Amniotic epithelial cell (primary cell): Measurements from ENCODE around the gene DNAJA3.
"Not testable (repeated sequence)": the region's sequence is repeated elsewhere in the genome, so short reads cannot be mapped to it uniquely, and the experiment has no call there.

Source experiments
- DNase-seq: peaks from one replicate; pipeline ENCODE4 v3.0.0-alpha.2; 2010; ENCODE audit warnings: low read depth

Gene DNAJA3

DNA sequence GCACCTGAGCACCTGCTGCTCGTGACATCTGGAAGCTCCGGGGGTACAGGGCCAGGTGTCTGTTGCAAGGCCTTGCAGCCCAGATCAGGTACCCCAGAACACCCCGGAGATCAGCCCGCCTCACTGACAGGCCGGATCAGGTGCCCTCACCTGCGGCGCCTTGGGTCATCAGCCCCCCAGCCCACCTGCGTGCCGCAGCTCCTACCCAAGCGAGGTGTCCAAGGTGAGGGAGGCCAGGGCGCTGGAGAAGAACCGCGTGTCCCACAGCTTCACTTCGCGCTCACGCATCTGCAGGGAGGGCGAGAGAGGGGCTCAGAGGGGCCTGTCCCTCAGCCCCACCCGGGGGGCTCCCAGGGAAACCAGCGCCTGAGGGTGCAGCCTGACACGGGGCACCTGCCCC, 37.9 kb upstream of the DNAJA3 start:
- DNase-seq: no peak

DNA sequence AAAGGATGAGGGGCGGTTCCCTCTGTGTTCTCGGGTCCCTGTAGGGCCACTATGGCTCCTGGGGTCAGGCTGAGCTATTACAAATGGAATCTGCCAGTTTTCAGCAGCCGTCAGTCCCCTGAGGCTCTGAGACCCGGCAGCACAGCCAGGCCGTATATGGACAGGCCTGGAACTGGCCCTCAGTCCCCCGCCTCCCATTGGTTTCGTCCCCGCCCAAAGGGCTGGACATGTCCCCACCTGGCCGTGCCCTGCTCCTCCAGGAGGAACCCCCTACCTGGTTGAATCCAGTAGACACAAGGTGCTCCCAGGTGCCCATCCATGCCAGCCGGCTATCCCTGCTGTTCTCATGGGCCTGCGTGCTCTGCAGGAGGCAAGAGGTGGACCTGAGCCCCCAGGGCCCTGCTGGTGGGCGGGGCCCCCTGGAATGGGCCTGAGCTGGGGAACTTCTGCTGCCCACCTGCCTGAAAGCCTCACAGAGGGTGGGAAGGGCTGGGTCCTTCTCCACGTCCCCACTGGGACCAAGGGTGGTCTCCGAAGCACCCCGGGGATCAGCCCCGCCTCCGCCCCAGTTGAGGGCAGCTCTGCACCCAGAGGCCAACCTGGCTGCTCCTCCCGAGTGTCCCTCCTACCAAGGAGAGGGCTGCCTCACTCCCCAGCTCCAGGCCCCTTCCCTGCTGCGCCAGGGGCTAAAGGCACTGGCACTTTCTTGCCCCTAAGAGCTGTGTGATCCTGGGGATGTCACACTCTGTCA, 37.2 kb upstream of the DNAJA3 start:
- DNase-seq: no peak

DNA sequence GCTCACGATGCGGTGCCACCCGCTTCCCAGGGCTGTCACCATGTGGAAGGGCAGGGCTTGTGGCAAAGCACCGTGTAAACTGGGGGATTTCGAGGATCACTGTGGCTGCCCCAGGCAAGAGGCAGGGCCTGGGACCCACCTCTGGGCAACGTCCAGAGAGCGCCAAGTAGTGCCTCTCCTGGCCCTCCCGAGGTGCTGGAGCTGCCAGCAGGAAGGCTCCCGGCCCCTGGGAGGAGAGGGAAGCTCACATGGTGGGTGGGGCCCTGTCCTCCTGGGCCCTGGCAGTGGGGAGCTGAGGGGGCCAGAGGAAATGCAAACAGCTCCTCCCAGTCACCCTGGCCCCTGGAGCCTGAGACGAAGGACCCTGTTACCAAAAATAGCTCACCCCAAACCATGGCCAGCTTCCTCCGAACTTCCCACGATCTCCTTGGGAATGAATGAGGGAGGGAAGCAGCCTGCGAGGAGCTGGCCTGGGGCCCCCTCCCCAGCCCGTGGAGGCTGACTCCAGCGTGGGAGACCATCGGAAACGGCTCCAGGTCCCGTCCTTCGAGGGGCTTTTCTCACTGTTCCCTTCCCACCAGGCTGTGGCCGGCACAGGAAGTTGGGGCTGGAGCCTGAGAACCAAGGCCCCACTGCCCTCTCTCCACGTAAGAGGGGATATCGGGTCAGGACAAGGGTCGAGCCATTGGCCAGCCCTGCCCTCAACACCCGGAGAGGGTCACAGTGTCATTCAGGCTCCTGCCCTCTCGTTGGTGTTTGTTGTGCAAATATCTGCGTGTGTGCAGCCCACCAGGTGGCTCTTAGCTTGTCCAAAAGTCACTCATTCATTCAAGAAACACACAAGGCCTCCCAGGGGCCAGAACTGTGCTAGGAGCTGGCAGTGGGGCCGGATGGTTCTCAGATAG, 36.4 kb upstream of the DNAJA3 start:
- no peak for DNase-seq

DNA sequence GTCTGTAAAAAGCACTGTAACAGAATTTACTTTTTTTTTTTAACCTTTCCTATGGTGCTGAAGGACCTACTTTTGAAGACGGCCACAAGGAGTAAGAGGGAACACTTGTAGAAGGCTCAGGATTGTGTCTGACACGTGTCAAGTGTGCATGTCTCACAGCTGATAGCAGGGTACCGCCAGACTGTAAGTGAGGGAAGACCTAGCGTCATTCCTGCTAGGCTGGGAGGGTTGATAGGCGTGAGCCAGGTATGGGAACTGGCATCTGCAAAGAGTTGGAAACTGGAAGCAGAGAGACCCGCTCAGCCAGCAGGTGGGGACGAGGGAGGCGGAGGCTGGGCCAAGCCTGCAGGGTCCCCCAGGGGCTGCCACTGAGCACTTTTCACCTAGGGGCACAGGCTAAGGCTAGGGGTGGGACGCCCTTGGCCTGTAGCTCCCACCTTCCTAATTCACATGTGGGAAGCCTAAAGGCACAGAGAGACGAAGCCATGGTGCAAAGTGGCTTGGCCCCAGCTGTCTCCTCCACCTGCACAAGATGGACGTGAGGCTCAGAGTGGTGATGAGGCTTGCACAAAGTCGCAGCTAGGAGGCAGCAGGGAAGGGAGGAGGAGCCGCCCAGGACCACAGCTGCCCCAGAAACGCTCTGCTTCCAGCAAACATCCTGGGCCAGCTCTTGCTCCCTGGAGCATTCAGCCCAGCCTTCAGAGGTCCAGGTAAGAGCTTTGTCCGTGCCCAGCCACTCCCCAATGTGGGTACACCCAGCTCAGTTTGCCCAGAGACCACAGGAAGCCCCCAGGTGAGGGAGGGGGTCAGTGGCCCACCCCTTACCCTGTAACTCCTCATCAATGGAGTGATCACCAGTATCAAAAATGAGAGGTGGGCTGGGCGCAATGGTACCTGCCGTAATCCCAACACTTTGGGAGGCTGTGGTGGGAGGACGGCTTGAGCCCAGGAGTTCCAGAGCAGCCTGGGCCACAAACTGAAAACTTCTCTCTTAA, 35.1 kb upstream of the DNAJA3 start:
- DNase-seq: no peak

DNA sequence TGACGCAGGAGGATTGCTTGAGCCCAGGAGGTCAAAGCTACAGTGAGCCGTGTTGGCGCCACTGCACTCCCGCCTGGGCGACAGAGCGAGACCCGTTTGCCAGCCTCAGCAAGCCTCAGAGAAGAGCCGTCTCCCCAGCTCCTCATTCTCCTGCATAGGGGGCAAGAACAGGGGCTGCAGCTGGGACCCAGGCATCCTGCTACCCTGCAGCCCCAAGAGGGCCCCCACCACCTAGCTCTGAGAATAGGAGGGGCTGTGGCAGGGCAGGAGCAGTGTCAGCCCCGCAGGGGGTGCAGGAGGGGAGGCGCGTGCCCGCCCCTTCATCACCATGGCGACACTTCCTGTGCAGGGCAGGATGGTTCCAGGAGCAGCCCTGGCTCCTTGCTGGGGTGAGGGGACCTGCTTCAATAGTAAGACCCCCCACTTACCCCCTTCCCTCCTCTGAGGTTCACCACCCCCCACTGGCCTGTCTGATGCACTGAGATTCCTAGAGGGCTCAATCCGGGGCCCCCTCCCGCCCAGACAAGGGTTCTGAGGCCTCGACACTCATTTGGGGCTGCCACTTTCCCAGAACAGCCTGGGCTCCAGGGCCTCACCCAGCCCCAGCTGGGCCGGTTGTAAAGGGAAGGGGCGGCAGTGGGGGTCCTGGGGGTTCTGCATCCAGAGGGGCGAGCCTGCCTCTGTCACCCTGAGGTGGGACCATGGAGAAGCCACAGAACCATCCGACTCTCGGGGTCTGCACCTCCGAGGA, 33.9 kb upstream of the DNAJA3 start:
- no peak for DNase-seq

DNA sequence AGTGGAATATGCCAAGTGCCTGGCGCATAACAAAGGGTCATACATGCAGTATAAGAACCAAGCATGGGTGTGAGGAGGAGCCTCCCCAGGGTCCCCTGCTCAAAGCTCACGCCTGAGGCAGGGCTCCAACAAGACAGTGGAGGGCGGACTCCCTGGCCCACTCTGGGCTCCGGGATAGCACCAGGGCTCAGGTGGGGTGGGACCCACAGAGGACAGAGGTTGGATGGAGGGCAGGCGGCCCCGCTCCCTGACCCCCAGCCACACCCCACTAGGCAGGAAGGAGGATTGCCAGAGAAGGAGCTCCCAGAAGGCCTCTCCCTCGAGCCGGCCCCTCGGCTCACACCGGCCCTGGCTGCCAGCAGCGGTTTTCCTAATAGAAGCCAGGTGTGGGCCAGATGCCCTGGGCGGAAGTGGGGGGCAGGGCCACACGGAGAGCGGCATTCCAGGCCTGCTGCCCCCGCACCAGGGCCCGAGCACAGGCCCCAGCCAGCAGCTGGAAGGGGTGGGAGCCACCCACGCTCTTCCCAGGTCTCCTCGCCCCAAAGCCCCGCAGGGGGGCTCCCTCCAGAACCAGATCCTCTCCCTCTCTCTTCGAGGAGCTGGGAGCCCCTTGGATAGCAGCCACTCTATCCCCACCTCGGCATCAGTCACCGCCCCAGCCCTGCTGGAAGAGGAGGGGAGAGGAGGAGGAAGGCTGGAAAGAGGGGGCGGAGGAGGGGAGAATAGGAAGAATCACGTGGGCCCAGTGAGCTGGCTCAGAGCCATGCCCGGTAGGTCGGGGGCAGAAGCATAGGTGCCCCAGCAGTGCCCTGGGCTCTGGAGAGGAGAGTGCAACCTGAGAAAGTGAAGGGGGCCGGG, 33.1 kb upstream of the DNAJA3 start:
- peak; percentile 65 for DNase-seq

DNA sequence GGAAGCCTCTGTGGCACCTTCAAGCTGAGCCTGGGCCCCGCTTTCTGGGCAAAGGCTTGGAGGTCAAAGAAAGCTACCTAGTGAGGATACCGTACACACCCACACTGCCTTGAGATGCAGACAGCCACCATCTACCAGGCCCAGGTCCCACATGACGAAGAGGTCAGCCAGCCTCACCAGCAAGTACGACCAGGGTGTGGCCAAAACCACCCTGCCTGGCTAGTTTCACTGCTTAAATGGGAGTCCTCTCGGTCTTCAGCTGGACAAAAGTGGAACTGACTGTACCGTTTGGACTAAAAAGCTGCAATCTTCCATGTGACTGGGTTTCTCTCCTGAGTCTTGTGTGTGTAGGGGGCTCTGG, 32.4 kb upstream of the DNAJA3 start:
- DNase-seq: no peak

DNA sequence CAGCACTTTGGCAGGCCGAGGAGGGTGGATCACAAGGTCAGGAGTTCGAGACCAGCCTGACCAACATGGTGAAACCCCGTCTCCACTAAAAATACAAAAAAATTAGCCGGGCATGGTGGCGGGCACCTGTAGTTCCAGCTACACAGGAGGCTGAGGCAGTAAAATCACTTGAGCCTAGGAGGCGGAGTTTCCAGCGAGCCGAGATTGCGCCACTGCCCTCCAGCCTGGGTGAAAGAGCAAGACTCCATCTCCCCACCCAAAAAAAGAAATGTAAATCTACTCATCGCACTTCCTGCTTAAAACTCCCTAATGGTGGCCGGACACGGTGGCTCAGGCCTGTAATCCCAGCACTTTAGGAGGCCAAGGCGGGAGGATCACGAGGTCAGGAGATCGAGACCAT, 31.8 kb upstream of the DNAJA3 start:
- DNase-seq: not testable (repeated sequence)

DNA sequence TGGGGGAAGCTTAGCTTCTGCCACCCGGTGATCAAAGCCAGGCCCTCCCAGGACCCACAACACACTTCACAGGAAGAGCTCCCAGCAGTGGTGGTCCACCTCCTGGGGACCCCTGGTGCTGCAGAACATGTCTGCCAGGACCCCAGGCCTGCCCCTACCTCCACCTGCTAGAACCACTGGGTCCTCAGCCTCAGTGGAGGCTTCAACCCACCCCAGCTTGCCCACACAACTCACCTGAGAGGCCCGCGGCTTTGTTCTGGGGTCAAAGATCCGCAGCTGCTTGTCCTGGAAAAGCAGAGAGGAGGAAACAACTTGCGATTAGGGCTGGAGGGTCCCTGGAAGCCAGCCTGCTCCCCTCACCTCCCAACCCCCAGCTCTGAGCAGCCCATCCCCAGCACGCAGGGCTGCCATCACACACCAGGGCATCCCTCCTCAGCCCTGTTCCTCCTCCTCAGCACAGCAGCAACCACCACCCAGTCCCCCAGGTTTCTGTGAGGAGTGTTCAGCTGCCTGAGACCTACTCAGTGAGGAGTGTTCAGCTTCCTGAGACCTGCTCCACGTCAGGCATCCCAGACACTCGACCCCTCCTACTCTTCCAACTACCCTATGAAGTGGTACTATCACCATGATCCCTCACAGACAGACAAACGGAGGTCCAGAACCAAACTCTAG, 30.5 kb upstream of the DNAJA3 start:
- no peak for DNase-seq

DNA sequence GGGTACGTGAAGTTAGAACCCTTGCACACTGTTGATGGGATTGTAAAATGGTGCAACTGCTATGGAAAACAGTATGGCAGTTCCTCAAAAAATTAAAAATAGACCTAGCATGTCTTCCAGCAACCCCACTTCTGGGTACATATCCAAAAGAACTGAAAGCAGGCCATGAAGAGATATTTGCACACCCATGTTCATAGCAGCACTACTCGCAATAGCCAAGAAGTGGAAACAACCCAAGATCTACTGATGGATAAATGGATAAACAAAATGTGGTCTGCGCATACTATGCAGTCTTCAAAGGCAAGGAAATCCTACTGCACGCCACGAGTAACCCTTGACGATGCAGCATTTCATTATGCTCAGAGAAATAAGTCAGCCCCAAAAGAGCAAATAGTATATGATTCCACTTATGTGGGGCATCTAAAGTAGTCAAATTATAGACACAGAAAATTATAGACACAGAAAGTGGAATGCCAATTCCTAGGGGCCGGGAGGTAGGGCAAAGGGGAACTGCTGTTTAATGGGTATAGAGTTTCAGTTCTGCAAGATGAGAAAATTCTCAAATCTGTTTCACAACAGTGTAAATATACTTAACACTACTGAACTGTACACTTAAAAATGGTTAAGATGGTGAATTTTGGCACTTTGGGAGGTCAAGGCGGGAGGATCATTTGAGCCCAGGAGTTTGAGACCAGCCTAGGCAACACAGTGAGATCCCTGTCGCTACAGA, 26.5 kb upstream of the DNAJA3 start:
- DNase-seq: no peak

DNA sequence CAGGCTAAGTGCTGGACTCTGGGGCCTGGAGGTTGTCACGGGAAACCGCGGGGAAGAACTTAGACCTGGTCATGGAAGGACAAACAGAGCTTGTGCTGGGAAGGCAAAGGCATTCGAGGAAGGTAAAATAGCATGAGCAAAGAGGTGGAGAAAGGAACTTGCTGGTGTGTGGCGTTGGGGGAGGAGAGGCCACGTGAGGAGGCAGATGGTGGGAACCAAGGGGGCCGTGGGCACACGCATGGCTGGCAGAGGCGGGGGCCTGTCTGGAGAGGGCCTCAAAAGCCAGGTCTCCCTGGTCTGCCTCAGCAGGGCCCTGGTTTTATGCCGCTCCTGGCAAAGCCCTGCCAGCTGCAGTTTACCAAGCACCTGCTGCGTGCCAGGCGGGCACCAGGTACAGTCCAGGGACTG, 24.6 kb upstream of the DNAJA3 start:
- no peak for DNase-seq

DNA sequence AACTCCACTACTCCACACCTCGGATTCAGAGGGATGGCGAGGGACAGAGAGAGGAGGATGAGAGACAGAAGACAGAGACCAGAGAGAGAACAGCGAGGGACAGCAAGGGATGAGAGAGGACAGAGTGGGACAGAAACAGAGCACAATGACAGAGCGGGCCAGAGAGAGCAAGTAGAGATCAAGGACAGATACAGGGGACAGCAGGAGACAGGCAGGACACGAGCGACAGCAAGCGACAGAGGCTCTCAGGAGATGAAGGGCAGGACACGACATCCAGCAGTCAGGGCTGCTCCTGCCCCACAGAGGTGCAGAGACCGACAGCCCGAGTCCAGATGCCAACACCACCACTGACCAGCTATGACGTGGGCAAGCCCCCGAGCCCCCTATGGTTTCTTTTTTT, 24.2 kb upstream of the DNAJA3 start:
- no peak for DNase-seq

DNA sequence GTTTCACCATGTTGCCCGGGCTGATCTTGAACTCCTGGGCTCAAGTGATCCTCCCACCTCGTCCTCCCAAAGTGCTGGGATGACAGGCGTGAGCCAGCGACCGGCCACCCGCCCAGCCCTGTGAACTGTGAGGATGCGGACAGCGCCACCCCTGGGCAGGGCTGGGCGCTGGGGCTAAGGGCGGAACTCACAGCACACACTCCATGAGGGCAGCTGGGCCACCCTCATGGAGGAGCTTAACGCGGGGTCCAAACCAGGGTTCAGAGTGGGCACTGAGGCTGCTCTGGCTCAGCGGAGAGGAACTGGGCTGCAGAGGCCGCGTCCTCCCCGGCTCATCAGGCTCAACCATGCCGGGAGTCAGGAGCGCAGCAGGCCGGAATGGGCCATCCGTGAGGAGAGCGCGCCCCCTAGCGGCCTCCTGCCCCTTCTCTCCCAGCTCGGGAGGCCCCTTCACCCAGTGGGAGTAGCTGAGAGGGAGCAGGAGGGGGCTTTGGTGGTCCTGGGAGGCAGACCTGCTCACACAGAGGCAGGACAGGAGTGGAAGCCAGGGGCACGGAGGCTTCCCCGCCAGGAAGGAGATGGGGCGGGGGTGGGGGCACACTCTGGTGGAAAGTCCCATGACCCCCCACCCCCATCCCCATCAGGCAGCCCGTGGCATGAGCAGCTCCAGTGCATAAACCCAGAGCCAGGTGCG, 23.1 kb upstream of the DNAJA3 start:
- DNase-seq: peak; percentile 53

DNA sequence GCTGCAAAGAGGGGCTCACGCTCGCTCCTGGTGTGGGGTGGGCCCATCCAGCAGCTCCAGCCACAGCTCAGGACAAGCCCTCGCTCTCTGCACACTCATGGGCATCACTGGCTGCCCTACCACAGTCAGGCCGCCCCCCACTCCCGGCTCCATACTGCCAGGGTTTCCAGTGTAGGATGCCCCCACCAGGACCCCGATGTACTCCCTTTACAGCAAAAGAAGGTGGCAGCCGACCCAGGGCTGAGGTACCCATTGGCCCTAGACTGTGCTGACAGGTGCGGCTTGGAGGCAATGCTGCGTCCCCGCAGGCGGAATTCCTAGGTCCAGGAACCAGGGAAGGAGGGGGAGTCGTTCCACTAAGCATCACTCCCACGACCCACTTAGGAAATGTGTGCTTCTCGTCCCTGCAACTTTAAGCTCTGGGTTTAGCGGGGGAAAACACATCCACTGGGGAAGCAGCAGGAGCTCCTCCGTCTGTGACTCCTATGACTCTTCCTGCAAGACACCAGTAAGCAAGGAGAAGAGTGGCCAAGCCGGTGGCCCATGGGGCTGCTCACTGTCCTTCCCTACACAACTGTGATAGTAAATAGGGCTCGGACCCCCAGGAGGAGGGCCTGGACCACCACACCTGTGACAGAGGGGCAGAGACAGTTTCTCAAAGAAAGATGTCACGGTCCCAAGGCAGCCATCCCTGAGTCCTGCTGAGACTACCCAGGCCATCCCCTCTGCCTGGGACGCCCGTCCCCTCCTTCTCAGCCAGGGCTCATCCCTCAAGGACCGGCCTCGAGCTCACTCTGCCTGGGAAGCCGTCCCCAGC, 22.3 kb upstream of the DNAJA3 start:
- DNase-seq: no peak

DNA sequence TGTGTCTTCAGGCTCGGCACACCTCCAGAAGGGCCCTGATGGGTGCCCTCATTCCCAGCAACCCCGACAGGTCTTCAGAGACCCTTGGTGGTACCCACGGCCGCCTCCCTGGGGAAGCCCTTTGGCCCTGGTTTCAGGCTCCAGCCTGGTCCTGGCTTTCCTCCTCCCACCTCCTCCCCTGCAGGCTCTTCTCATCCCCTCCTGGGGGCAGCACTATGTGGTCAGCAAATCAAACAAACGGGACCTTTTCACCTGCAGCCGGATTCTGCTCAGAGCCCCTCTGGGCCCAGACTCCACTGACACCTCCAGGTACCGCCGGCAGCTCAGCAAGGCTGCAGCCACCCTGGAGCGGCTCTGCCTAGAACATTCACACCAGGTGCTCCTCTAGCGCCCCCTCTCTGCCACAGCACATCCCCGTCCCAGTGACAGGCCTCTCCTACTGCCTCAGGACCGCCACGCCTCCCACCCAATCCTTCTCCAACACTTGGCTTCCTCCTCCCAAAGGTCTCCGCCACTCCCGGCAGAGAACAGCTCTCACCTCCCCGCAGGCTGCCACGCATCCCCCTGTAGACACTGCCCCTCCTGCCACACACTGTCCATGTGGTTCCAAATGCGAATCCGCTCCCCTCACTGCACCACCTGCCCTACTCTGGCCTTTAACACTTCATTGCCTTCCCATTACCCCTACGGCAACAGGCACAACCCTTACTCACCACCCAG, 21.3 kb upstream of the DNAJA3 start:
- peak; percentile 51 for DNase-seq

DNA sequence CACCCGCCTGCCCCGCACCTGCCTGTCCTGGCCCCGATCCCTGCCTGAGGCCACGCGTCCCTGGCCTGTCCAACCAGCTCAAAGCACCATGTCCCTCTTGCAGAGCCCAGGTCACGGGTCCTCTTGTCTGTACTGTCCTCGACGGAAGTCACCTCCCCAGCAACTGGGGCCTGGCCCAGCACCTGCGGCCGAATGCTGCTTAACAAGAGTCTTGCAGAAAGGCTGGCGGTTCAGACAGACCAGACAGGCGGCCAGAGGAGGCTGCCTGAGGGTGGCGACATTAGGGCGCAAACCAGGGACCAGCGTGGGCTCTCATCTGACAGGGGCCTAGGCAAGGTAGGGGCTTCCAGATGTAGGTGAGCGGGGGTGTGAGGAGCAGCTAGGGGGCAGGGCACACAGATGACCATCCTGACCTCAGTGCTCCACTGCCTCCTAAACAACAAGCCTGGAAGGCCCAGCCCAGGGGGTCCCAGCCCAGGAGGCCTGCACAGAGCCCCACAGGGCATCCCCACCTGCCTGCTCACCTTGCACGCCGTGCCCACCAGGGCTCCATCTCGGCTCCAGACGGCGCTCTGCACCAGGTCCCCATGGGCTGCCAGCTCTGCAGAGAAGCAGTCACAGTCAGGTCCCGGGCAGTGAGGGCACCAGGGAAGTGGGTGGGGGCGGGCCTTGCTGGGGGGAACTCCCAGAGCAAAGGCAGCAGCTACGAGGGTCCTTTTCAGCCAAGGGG, 20.5 kb upstream of the DNAJA3 start:
- no peak for DNase-seq
